NT2/D1 (cell line): ENCODE measurements around the gene EXOC3L2.

Source experiments
- SUZ12 ChIP-seq: IDR thresholded peaks from 2 replicates; pipeline ENCODE4 v1.6.1; 2011; ENCODE audit not compliant: insufficient read length, insufficient read depth; ENCODE audit errors: extremely low read depth
- YY1 ChIP-seq: IDR thresholded peaks from 2 replicates; pipeline ENCODE4 v1.6.1; 2011; ENCODE audit not compliant: insufficient read length, insufficient read depth
- ZNF274 ChIP-seq: IDR thresholded peaks from 2 replicates; pipeline ENCODE4 v1.6.1; 2011; ENCODE audit warnings: mild to moderate bottlenecking, low read depth, low read length

DNA sequence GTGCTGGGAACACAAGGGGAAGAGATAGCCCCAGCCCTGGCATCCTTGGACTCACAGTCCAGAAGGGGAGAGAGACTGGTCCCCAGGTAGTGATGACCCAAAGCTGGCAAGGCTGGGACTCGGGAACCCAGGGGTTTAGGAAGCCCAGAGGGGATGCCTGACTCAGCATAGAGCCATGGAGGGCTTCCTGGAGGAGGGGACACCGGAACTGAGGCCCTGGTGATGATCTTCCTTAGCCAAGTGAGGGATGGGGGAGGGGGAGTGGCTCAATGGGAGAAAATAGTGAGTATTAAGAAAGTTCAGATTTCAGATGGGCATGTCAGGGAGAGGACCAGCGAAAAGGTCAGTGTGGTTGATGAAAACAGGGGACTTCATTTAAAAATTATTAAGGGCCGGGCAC lies 26.8 kb downstream of the EXOC3L2 start:
- no peak for TF ChIP-seq ZNF274
- TF ChIP-seq YY1, result no peak
- TF ChIP-seq SUZ12, result no peak
